HG02763 (cell line): ENCODE data around the gene RNU2-1.
"Not testable (repeated sequence)": the region's sequence is repeated elsewhere in the genome, so short reads cannot be mapped to it uniquely, and the experiment has no call there.

Experiments used
- ATAC-seq: cut with Tn5 transposase; IDR thresholded peaks from one replicate; pipeline ENCODE4 v1.9.1; 2021; ENCODE audit warnings: mild to moderate bottlenecking, moderate library complexity; ENCODE audit not compliant: unreplicated experiment

RNU2-1 gene

DNA sequence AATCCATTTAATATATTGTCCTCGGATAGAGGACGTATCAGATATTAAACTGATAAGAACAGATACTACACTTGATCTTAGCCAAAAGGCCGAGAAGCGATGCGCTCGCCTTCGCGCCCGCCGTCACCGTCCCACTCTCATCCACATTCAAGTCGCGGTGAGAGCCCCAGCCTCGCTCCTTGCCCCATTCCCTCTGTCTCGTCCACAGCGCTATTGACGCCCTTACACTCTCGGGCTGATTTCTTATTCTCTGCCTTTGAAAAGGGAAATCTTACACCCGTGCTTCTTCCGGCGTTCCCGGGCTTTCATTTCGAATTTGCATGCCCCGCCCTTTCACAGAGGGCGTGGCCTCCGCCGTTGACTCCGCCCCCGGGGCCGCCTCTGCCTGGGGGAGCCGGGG lies at the start of gene RNU2-1:
Gene RNU2-1, minus strand, starts transcription at position 101 of the 400 bp plus-strand sequence.
- not testable (repeated sequence) for ATAC-seq

DNA sequence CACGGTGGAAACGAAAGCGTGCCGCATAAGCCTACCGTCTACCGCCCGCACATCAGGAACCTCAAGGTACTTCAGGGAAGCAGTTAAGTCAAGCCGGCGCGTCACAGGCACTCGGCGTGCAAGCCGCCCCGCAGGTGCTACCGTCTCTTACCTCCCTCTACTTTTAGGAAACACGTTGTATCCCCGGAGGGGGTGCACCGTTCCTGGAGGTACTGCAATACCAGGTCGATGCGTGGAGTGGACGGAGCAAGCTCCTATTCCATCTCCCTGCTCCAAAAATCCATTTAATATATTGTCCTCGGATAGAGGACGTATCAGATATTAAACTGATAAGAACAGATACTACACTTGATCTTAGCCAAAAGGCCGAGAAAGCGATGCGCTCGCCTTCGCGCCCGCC lies 39.1 kb upstream of the RNU2-1 start:
- not testable (repeated sequence) for ATAC-seq

DNA sequence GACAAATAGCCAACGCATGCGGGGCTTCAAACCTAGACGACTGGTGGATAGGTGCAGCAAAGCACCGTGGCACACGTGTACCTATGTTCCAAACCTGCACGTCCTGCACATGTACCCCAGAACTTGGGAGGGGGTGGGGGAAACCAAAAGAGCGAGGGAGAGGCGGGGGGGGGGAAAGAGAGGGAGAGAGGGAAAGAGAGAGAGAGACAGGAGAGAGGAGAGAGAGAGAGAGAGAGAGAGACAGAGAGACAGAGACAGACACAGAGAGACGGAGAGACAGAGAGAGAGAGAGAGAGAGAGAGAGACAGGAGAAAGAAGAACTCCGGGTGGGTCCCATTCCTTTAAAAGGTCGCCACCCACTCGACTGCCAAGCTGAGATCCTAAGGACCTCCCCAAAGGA lies 38.7 kb upstream of the RNU2-1 start:
- not testable (repeated sequence) for ATAC-seq

DNA sequence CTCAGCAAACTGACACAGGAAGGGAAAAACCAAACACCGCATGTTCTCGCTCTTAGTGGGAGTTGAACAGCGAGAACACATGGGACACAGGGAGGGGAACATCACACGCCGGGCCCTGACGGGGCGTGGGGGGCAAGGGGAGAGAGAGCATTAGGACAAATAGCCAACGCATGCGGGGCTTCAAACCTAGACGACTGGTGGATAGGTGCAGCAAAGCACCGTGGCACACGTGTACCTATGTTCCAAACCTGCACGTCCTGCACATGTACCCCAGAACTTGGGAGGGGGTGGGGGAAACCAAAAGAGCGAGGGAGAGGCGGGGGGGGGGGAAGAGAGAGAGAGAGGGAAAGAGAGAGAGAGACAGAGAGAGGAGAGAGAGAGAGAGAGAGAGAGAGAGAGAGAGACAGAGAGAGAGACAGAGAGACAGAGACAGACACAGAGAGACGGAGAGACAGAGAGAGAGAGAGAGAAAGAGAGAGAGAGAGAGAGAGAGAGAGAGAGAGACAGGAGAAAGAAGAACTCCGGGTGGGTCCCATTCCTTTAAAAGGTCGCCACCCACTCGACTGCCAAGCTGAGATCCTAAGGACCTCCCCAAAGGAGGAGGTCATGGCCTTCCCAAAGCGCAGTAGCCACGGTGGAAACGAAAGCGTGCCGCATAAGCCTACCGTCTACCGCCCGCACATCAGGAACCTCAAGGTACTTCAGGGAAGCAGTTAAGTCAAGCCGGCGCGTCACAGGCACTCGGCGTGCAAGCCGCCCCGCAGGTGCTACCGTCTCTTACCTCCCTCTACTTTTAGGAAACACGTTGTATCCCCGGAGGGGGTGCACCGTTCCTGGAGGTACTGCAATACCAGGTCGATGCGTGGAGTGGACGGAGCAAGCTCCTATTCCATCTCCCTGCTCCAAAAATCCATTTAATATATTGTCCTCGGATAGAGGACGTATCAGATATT lies 37.1 kb upstream of the RNU2-1 start:
- ATAC-seq, result not testable (repeated sequence)

DNA sequence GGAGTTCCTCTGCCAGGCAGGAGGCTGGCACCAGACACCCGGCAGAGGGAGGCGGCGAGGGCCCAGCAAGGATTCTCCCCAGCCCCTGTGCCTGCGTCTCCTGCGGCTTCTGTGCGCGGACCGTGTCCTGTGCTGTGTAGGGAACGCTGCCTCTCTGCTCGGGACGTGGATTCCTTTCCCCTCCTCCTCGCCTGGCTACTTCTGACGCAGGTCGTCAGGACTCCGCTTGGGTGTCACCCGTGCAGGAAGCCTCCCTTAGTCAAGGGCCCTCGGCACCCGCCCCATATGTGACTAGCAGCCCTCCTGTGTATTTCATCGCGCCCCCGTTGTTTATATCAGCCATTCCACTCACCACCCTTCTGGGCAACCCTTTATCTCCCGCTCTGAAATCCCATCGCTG lies 12.7 kb upstream of the RNU2-1 start:
- ATAC-seq, result not testable (repeated sequence)

GRCh38 chr17:43240596-43241352 lies 7.0 kb upstream of the RNU2-1 start:
- ATAC-seq, result not testable (repeated sequence)

- not testable (repeated sequence) for ATAC-seq
Measured at GRCh38 chr17:43239597-43239996, 5.8 kb upstream of the RNU2-1 start.

DNA sequence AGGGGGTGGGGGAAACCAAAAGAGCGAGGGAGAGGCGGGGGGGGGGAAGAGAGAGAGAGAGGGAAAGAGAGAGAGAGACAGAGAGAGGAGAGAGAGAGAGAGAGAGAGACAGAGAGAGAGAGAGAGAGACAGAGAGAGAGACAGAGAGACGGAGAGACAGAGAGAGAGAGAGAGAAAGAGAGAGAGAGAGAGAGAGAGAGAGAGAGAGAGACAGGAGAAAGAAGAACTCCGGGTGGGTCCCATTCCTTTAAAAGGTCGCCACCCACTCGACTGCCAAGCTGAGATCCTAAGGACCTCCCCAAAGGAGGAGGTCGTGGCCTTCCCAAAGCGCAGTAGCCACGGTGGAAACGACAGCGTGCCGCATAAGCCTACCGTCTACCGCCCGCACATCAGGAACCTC lies 514 bp downstream of the RNU2-1 start:
- not testable (repeated sequence) for ATAC-seq

DNA sequence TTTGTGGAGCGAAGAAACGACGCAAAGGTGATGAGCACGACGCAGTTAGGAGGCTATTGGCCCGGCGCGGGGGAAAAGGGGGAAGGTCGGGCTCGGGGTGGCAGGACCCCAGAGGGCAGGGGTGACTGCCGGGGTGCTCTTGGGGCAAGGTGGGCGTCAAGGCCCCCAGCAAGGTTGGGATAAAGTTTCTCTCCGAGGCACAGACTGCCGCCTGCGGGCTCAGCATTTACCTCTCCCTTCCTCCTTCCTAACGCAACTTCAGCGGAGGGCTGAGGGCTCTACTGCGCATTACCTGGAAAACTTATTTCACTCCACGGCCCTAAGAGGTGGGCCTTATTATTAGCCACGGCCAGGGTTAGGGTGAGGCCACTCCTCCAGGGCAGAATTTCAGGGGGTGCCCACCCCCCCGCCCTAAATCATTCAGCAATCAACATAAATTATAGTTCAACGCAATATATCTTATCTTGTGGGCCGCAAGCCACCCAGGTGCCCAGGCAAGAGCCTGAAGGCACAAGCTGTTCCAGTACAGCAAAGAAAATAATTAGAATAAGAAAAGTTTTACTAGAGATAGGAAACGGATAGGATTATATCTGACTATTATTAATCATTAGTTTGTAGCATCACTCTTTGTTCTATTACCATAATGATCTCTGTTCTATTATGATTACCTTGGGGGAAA lies 1.6 kb downstream of the RNU2-1 start:
- ATAC-seq, result not testable (repeated sequence)

DNA sequence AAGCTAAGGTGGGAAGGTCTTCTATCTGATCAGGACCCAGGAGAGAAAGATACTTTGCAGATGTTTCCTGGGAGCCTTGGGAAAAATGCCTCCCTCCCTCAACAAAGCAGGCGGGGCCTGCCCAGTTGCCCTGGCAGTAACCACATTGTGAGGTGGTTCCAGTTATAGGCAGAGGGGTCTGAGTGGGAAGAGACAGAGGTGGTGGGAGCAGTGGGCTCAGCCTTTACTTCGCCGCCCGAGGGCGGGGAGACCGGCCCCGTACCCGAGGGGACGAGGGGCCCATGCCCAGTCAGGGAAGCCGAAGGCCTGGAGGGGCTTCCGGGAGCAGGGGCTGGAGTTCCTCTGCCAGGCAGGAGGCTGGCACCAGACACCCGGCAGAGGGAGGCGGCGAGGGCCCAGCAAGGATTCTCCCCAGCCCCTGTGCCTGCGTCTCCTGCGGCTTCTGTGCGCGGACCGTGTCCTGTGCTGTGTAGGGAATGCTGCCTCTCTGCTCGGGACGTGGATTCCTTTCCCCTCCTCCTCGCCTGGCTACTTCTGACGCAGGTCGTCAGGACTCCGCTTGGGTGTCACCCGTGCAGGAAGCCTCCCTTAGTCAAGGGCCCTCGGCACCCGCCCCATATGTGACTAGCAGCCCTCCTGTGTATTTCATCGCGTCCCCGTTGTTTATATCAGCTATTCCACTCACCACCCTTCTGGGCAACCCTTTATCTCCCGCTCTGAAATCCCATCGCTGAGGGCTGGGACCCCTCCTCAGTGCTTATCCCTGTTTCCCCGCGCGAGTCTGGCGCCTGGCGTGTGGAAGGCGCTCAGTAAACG lies 2.4 kb downstream of the RNU2-1 start:
- not testable (repeated sequence) for ATAC-seq

DNA sequence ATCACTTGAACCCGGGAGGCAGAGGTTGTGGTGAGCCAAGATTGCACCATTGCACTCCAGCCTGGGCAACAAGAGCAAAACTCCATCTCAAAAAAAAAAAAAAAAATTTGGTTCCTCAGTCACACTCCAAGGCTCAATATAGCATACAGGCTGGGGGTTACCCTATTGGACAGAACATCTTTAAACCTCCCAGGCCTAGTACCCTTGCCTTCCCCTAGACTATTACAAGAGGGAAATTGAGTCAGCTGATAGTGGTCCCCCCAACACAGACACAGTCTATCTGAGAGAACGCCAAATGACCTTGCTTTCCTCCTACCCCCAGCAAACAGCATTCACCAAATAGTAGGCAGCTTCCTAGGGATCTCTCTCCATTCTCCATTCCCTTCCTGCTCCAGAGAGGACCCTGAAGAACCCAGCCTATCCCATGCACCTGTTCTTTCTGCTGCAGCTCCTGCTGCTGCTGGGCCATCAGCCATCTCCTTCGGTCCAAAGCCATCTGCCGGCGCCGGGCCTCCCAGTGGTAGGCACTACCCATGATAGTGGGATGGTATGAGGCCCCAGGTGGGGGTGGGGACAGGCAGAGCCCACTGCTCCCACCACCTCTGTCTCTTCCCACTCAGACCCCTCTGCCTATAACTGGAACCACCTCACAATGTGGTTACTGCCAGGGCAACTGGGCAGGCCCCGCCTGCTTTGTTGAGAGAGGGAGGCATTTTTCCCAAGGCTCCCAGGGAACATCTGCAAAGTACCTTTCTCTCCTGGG lies 5.6 kb downstream of the RNU2-1 start, which contains the start of gene CCDC200:
Gene CCDC200, minus strand, starts transcription at position 604 of the 763 bp plus-strand sequence. Its CDS starts 69 bp downstream, at position 535.
- ATAC-seq, result not testable (repeated sequence)

DNA sequence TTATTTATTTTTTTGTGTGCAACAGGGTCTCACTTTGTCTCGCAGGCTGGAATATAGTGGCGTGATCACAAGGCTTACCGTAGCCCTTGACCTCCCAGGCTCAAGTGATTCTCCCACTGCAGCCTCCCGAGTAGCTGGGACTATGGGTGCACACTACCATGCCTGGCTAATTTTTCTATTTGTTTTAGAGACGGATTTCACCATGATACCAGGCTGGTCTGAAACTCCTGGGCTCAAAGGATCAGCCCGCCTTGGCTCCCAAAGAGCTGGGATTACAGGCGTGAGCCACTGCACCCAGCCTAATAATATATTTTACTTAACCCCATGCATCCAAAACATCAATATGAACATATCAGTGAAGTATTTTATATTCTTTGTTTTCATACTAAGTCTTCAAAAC lies 7.4 kb downstream of the RNU2-1 start:
- no peak for ATAC-seq

DNA sequence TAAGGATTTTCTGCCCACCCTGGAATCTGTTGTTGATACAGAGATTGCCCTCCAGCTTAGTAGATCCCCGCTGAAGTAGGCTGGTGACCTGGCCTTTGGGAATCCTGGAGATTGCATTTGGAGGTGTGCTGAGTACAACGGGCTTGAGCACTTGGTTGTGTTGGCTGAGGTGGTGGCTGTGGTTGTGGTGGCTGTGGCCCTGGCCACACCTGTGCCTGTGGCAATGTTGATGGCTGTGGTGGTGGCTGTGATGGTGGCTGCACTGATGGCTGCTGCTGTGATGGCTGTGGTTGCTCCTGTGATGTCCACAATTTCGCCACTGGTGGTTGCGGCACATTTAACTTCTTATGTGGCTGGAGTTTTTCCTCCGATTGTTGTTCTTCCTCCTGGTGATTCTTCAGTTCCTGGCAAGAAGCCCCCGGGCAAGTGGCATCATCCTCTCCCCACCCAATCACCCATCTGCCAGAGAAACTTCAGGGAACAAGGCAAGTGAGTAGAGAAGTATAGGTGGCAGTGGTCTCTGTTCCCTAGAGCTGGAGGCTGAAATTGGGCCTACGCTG lies 9.6 kb downstream of the RNU2-1 start:
- no peak for ATAC-seq

DNA sequence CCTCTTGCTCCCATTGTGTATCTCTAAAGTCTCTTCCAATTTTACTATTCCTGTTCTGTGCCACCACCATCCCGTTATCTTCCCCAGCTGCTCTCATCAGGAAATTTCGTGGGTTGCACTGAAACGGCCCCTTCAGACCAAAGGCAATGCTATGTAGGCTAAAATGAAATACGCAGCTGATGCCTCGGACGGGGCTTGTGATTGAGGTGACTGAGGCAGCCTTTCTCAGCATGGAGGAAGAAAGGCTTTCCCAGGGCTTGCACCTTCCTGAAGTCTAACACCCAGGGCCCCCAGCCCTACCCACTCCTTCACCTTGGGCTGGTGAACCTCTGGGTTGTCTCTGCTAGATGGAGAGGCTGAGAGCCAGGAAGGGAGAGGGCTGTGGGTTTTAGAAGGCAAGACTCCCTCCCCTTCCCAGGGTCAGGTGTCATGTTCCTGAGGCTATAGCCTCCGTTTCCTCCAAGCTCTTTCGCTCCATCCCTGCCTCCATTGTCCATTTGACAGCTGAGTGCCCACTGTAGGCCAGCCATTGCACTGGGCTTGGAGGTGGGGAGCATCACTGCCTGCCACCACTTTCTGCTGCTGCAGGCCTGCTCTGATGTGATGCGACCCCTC lies 13.2 kb downstream of the RNU2-1 start:
- ATAC-seq, result no peak

DNA sequence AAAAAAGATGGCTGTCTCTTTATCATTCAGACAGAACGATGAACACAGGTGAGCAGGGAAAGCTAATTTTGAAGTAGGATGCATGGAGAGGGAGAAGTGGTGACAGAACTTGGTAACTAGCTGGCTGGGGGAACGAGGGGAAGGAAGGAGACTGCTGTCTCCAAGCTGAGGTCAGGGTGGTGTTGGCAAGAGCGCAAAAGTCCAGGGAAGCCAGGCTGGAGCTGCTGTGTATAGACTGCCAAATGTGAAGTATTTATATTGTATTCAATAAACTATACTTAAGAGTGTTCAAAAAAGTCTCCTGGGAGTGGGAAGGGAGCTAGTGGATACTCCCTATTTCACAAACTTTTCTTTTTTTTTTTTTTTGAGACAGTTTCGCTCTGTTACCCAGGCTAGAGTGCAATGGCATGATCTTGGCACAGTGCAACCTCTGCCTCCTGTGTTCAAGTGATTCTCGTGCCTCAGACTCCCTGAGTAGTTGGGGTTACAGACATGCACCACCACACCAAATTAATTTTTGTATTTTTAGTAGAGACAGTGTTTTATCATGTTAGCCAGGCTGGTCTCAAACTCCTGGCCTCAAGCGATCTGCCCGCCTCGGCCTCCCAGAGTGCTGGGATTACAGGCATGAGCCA lies 13.9 kb downstream of the RNU2-1 start:
- no peak for ATAC-seq

DNA sequence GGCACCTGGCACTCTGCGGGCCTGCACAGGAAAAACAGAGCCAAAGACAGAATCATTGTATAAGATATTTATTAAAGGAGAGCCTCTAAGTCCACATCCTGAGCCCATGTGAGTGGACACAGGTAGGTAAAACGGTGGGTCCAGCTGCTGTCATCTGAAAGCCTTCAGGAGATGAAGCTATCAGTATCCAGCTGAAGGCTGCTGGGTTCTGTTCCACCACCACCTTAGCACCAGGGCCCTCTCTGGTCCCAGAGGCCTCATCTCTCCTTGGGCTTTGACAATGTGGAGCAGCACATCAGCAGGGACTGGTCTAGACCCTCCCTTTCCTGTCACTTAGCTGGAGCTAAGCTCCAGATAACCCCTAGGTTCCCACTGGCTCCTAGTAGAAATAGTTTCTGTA lies 14.8 kb downstream of the RNU2-1 start:
- ATAC-seq, result no peak

GRCh38 chr17:43217614-43218087 lies 16.1 kb downstream of the RNU2-1 start:
- ATAC-seq, result no peak
